GM12873 (cell line): ENCODE measurements around the gene ESR2.

Source experiments
- TF ChIP-seq, protein P1 (sequence below): IDR thresholded peaks from 2 replicates; pipeline ENCODE4 v1.5.1; 2012; ENCODE audit warnings: low read depth, mild to moderate bottlenecking, moderate library complexity, low read length, control low read depth; ENCODE audit not compliant: insufficient read depth; ENCODE audit errors: missing control alignments

The ESR2 gene

GRCh38 chr14:64038841-64039542 is 255.2 kb downstream of the ESR2 start:
- TF ChIP-seq, protein P1, sequence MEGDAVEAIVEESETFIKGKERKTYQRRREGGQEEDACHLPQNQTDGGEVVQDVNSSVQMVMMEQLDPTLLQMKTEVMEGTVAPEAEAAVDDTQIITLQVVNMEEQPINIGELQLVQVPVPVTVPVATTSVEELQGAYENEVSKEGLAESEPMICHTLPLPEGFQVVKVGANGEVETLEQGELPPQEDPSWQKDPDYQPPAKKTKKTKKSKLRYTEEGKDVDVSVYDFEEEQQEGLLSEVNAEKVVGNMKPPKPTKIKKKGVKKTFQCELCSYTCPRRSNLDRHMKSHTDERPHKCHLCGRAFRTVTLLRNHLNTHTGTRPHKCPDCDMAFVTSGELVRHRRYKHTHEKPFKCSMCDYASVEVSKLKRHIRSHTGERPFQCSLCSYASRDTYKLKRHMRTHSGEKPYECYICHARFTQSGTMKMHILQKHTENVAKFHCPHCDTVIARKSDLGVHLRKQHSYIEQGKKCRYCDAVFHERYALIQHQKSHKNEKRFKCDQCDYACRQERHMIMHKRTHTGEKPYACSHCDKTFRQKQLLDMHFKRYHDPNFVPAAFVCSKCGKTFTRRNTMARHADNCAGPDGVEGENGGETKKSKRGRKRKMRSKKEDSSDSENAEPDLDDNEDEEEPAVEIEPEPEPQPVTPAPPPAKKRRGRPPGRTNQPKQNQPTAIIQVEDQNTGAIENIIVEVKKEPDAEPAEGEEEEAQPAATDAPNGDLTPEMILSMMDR: no peak

GRCh38 chr14:64035143-64035542 is 259.0 kb downstream of the ESR2 start:
- TF ChIP-seq, protein P1: no peak
